HG03159 (cell line): ENCODE results near the gene GP1BA.

Experiments used
- ATAC-seq: cut with Tn5 transposase; IDR thresholded peaks from one replicate; pipeline ENCODE4 v1.9.1; 2021; ENCODE audit warnings: mild to moderate bottlenecking, moderate library complexity; ENCODE audit not compliant: unreplicated experiment

GP1BA gene

DNA sequence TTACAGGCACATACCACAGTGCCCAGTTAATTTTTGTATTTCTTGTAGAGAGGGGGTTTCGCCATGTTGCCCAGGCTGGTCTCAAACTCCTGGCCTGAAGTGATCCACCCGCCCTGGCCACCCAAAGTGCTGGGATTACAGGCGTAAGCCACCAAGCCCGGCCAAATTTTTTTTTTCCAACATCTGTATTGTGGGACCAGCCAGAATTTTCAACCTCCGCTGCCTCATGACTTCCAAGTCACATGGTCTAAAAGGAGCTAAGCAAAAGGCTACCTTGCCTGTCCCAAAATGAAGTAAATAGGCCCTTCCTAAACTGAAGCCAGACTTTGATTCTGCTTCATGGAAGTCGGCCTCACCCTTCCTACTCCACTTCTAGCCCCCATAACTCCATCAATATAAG lies 39.7 kb downstream of the GP1BA start:
- ATAC-seq, result no peak

DNA sequence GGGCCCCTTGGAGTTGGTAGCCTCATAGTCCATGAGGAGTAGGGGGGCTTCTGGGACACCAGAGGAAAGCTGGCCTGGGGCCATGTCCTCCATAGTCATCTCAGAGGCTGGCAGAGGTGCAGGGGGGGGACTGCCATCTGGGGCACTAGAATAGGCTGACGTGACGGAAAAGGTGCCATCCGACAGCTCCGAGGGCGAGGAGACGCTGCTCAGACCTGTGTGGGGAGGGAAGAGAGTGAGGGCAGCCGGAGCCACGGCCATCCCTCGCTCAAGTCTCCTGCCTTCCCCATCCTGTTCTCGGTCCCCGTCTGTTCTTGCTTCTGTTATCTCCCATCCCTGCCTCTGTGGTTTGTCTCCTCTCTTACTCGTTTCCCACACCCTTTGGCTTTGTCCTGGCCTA lies 40.2 kb downstream of the GP1BA start:
- no peak for ATAC-seq

DNA sequence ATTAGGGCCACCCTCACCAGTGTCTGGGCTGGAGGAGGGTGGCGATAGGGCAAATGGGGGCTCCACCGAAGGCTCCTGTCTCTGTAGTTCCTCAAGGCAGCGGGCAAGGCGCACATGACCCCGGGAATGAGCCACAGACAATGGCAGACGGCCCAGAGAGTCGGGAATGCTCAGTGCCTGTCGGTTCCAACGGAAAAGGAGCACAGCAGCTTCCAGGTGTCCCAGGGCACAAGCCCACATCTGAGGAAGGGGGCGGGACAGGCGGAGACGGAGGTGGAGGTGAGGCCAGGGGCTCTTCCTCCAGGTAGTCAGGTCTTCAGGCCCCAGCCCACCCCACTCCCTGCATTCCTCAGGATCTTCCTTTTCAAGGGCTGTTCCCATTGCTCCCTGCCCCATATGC lies 40.7 kb downstream of the GP1BA start:
- ATAC-seq, result no peak

DNA sequence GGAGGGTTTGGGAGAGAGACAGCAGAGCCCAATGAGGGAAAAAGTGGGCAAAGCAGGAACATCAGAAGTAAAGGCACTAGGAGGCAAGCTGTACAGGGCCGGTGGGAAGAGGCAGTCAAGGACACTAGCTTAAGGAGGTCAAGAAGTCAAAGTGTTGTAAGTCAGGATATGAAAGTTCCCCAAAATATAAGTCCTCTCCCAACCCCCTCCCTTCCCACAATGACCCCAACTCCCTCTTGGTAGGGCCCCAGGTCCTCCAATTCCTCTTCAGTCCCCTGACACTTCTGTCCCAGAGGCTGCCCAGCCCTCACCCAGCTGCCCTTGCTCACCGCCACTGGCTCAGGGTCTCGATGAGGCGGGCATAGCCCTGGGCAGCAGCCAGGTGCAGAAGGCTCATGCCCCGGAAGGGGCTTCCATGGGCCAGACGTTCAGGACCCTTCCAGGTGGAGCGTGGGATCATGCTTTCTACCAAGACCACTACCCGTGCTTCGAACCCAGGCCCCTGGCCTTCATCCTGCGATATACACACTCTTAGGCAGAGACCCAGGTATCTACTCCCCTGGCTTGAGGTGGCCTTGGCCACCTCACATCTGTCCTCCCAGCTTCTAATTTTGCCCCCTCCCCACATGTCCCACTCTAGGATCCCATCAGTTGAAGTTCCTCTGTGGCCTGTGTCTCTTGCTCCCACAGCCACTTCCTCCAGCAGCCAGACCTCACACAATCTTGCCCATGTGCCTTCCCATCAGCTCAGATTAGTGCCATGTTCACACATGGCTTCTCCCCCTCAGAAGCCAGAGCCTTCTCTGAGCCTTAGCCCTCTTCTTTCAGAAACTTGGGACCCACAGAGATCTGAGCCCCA lies 41.4 kb downstream of the GP1BA start:
- no peak for ATAC-seq

DNA sequence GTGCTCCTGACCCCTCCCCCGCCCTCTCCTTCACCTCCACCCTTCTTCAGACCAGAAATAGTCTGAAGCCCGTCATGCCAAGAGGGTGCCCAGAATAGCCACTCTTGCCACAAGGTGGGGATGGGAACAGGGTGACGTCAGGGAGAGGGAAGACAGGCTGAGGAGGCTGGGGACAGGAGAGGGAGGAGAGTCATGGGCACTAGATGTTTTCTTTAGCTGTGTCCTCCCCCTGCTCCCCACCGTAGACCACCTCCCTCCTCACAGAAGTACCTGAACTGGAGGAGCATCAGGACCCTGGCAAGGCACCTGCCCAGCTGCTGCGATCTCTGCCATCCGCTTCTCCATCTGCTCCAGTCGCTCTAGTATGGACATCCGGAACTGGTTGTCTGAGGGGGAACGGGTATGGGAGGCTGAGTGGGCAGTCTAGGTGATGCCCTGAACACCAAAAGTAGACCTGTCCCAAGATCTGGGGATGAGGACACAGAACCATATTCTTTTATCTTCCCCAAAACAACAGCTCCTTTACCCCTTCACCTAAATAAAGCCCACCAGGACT lies 42.1 kb downstream of the GP1BA start:
- no peak for ATAC-seq

DNA sequence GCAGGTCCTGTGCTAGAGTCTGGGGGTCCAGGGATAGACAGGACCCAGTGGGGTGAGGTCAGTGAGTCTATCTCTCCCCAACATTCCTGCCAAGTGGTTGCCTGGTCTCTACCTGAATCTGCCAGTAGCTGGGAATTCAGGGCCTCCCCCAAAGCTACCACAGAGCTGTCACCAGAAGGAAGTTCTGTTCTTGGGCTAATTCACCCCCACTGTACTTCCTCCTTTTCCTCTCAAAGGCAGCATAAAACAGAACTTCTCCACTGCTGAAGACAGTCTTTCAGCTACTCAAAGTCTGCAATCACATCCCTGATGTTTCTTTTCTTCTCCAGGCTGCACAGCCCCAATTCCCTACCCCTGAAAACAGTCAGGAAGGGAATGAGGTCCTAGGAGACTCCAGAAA lies 46.6 kb downstream of the GP1BA start:
- no peak for ATAC-seq

DNA sequence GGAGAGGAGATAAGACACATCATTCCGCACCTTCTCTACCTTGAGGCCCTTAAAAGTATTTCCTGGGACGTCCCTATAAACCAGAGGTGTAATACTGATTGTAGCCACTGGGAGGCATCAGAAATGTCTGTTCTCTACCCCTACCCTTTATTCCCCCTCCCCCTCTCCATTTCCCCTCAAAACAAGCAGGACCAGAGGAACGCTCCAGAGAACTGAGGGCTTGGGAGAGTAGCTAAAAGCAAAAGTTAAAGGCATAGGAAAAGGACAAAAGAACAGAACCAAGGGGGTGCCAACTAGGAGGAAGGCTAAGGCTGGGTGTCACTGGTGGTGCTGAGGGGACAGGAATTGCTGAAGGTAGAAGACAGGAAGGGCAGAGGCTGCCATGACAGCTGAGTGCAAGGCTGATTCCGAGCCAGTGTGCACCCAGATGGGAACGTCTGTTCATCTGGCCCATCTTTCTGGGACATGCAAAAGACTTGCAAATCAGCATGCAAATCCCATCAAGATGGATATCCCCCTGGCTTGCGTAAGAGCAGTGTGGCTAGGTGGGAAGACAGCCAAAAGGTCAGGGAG lies 48.7 kb downstream of the GP1BA start:
- no peak for ATAC-seq

DNA sequence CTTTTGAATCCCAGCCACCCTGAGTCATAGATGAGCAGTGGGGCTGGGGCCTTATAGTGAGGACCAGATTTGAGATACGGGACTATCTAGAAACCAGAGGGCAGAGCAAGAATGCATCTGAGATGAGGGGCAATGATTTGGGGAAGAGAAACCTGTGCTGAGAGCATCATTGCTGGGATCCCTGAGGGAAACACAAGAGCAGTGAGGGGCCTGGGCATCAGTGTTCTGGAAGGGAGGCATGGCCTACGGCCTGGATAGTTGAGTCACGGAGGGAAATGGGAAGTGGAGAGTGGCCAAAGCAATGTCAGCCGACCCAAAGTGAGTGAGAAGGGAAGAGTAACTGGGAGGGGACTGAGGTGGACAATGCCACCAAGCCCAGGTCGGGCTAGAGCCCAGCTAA lies 50.2 kb downstream of the GP1BA start:
- no peak for ATAC-seq
